ENCODE results near the gene KIF26B. TPM values are rescaled to one million over a fixed set of nuclear protein-coding genes. Genes with fewer than 3 reads are reported as not detected.

The KIF26B gene
- total RNA-seq, 1 donor from 2014 or later: 8.8 TPM

DNA sequence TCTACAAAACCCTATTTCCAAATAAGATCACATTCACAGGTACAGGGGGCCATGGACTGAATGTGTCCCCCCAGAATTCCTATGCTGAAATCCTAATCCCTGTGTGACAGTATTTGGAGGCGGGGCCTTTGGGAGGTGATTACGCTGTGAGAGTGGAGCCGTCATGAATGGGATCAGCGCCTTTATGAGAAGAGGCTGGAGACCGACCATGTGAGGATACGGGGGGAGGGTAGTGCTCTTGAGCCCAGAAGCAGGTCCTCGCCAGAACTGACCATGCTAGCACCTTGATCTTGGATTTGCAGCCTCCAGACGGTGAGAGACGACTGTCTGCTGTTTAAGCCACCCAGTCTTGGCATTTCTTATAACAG, 23.8 kb upstream of the KIF26B start:
- Mint-ChIP-seq H3K27ac (ENCODE audit: unreplicated experiment) (no peak overlapping the region), H3K27me3 (ENCODE audit: unreplicated experiment) (peaks cover 24% of the 10 kb centered on the region), H3K9me3 (ENCODE audit: unreplicated experiment) (peaks cover 4% of the 10 kb centered on the region), H3K4me1 (ENCODE audit: unreplicated experiment) (peaks cover 1% of the 10 kb centered on the region), H3K36me3 (ENCODE audit: unreplicated experiment) (no peaks in the 10 kb centered on the region), H3K4me3 (ENCODE audit: unreplicated experiment) (no peak overlapping the region)
- DNase-seq (ENCODE audit: extremely low spot score, unreplicated experiment): no peak
- TF ChIP-seq, protein P1, sequence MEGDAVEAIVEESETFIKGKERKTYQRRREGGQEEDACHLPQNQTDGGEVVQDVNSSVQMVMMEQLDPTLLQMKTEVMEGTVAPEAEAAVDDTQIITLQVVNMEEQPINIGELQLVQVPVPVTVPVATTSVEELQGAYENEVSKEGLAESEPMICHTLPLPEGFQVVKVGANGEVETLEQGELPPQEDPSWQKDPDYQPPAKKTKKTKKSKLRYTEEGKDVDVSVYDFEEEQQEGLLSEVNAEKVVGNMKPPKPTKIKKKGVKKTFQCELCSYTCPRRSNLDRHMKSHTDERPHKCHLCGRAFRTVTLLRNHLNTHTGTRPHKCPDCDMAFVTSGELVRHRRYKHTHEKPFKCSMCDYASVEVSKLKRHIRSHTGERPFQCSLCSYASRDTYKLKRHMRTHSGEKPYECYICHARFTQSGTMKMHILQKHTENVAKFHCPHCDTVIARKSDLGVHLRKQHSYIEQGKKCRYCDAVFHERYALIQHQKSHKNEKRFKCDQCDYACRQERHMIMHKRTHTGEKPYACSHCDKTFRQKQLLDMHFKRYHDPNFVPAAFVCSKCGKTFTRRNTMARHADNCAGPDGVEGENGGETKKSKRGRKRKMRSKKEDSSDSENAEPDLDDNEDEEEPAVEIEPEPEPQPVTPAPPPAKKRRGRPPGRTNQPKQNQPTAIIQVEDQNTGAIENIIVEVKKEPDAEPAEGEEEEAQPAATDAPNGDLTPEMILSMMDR (IDR thresholded peaks at IDR 0.05): no peak

DNA sequence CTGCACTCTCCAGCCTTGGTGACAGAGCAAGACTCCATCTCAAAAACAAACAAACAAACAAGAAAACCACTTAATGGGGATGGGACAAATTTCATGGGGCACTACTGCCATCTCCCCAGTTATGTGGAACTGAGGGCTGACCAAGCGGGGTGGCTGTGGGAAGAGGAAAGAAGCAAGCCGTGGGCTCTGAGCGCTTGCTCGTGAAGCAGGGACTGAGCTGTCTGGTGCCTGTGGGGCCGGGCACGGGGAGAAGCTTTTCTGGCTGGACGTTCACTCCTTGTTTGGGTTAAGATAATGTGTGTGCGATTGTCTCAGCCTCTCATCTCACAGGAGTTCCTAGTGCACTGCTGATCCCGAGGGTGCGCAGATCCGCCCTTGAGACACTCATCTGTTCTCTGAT, 22.0 kb upstream of the KIF26B start:
- TF ChIP-seq, protein P1 (IDR thresholded peaks at IDR 0.05): no peak
- H3K9me3 Mint-ChIP-seq (ENCODE audit: unreplicated experiment): peaks cover 4% of the 10 kb centered on the region
- H3K27ac Mint-ChIP-seq (ENCODE audit: unreplicated experiment): no peak overlapping the region
- no peak for DNase-seq (ENCODE audit: extremely low spot score, unreplicated experiment)
- H3K4me1 Mint-ChIP-seq (ENCODE audit: unreplicated experiment): peaks cover 1% of the 10 kb centered on the region
- peaks cover 37% of the 10 kb centered on the region for H3K27me3 Mint-ChIP-seq (ENCODE audit: unreplicated experiment)
- no peak overlapping the region for H3K4me3 Mint-ChIP-seq (ENCODE audit: unreplicated experiment)
- H3K36me3 Mint-ChIP-seq (ENCODE audit: unreplicated experiment): no peaks in the 10 kb centered on the region

DNA sequence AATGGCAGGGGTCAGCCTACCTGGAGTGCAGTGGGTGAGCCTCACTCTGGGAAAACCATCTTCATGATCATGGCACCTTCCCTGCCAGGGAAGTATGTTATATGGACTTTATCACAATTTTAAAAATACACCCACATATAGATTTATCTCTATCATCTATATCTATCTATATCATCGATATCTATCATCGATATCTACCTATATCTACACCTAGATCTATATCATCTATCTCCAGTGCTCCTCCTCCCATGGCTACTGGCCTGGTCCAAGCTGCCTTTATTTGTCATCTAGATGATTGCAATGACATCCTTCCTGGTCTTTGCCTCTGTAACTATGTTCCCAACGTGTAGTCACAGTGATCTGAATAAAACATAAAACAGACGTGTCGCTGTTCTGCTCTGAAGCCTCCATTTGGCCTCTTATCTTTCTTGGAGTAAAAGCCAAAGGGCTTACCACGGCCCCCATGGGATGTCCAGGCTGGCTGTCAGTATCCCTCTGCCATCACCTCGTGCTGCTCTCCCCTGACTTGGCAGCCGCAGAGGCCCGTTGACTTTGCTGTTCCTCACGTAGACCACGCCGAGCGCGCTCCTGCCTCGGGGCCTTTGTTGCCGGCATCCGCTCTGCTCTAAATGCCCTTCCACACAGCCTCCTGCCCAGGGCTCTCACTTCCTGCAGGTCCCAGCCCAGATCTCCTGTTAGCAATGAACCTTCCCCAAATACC, 20.6 kb upstream of the KIF26B start:
- H3K27me3 Mint-ChIP-seq (ENCODE audit: unreplicated experiment): peaks cover 39% of the 10 kb centered on the region
- TF ChIP-seq, protein P1 (IDR thresholded peaks at IDR 0.05): no peak
- no peak for DNase-seq (ENCODE audit: extremely low spot score, unreplicated experiment)
- H3K27ac Mint-ChIP-seq (ENCODE audit: unreplicated experiment): no peak overlapping the region
- peaks cover 1% of the 10 kb centered on the region for H3K4me1 Mint-ChIP-seq (ENCODE audit: unreplicated experiment)
- H3K9me3 Mint-ChIP-seq (ENCODE audit: unreplicated experiment): peaks cover 4% of the 10 kb centered on the region
- H3K4me3 Mint-ChIP-seq (ENCODE audit: unreplicated experiment): no peak overlapping the region
- no peaks in the 10 kb centered on the region for H3K36me3 Mint-ChIP-seq (ENCODE audit: unreplicated experiment)

DNA sequence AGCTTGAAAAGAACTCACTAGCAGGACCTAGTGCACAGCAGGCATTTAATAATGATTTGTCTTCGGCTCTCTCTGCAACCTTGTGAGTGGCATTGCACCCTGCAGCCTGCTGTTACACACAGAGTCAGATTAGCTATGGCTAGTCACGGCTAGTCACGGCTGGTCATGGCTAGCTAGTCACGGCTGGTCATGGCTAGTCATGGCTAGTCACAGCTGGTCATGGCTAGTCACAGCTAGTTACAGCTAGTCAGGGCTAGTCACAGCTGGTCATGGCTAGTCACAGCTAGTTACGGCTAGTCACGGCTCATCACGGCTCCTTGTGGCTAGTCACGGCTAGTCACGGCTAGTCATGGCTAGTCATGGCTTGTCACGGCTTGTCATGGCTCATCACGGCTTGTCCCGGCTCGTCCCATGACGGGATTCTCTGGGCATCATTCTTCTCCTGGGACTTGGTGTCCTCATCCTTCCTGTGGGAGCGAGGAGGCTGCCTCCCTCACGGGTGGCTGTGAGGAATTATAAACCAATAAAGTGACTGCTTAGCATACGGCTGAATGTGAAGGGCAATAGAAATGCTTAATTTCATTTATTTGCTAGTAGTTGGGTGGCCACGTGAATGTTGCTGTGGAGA, 12.5 kb upstream of the KIF26B start:
- Mint-ChIP-seq H3K27ac (ENCODE audit: unreplicated experiment) (no peak overlapping the region), H3K27me3 (ENCODE audit: unreplicated experiment) (peaks cover 40% of the 10 kb centered on the region), H3K36me3 (ENCODE audit: unreplicated experiment) (no peaks in the 10 kb centered on the region), H3K4me1 (ENCODE audit: unreplicated experiment) (no peaks in the 10 kb centered on the region), H3K4me3 (ENCODE audit: unreplicated experiment) (no peak overlapping the region), H3K9me3 (ENCODE audit: unreplicated experiment) (no peaks in the 10 kb centered on the region)
- peak; percentile 49 for DNase-seq (ENCODE audit: extremely low spot score, unreplicated experiment)
- TF ChIP-seq, protein P1 (IDR thresholded peaks at IDR 0.05): no peak

DNA sequence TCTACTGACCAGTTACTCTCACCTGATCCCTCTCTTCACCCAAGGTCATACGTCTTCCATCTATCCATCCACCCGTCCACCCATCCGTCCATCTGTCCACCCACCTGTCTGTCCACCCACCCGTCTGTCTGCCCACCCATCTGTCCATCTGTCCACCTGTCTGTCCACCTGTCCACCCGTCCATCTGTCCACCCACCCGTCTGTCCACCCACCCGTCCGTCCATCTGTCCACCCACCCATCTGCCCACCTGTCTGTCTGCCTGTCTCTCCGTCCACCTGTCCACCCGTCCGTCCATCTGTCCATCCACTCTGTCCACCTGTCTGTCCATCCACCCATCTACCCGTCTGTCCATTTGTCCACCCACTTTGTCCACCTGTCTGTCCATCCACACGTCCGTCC, 11.8 kb upstream of the KIF26B start:
- TF ChIP-seq, protein P1 (IDR thresholded peaks at IDR 0.05): no peak
- no peaks in the 10 kb centered on the region for H3K4me1 Mint-ChIP-seq (ENCODE audit: unreplicated experiment)
- H3K9me3 Mint-ChIP-seq (ENCODE audit: unreplicated experiment): no peaks in the 10 kb centered on the region
- peak; percentile 66 for DNase-seq (ENCODE audit: extremely low spot score, unreplicated experiment)
- no peaks in the 10 kb centered on the region for H3K36me3 Mint-ChIP-seq (ENCODE audit: unreplicated experiment)
- H3K4me3 Mint-ChIP-seq (ENCODE audit: unreplicated experiment): no peak overlapping the region
- no peak overlapping the region for H3K27ac Mint-ChIP-seq (ENCODE audit: unreplicated experiment)
- peaks cover 35% of the 10 kb centered on the region for H3K27me3 Mint-ChIP-seq (ENCODE audit: unreplicated experiment)

All from osteocyte (in vitro differentiated cells).